BE2C (cell line): Measurements from ENCODE around the gene ZNF641.
A peak's percentile ranks its signal among the peaks of the same experiment; 100 is the strongest.

Experiments used
- DNase-seq: peaks from one replicate; pipeline ENCODE4 v3.0.0-alpha.2; 2020
- H3K27me3 ChIP-seq: fragments of 250-450 bp; sonication (Bioruptor Pico); 2 replicates; pipeline ENCODE4 v1.5.1; 2020; ENCODE audit warnings: mild to moderate bottlenecking
- H3K36me3 ChIP-seq: fragments of 250-450 bp; sonication (Bioruptor Pico); 2 replicates; pipeline ENCODE4 v1.5.1; 2020; ENCODE audit warnings: mild to moderate bottlenecking
- H3K4me1 ChIP-seq: fragments of 250-450 bp; sonication (Bioruptor Pico); 2 replicates; pipeline ENCODE4 v1.5.1; 2020
- H3K4me3 ChIP-seq: 2 replicates; pipeline ENCODE4 v1.5.1; 2011; ENCODE audit warnings: low read depth, low read length
- H3K9me3 ChIP-seq: fragments of 250-450 bp; sonication (Bioruptor Pico); 2 replicates; pipeline ENCODE4 v1.5.1; 2020
- TF ChIP-seq, protein P1 (sequence below): IDR thresholded peaks from 2 replicates; pipeline ENCODE4 v1.5.1; 2012; ENCODE audit warnings: mild to moderate bottlenecking, low read depth, low read length

ZNF641 gene

DNA sequence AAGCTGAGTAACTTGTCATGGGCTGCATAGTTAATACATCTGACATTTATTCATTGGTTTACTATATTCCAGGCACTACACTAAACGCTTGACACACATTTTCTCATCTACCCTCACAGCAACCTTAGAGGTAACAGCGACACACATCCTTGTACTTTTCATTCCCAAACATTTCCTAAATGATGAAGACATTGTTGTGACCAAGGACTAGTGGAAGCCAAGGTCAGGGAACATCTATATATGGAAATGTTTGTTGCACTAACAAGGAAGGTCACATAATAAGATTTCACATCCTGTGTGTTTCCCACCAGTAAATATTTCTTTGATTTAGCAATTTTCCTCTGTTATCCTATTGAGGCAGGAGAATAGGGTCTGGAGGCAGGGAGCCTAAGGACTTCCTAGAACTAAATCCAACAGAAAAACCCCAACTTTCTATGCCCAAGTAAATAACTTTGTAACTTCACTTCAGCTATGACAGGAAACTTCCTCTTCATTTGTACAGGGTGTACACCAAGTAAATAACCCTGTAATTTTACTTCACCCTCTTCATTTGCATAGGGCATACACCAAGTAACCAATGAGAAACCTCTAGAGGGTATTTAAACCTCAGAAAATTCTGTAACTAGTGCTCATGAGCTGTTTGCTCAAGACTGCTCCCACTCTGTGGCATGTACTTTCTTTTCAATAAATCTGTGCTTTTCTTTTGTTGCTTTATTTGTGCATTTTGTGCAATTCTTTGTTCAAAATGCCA is 48.4 kb downstream of the ZNF641 start:
- no peak overlapping the region for H3K4me3 ChIP-seq
- H3K4me1 ChIP-seq: no peaks in the 10 kb centered on the region
- no peaks in the 10 kb centered on the region for H3K36me3 ChIP-seq
- TF ChIP-seq, protein P1, sequence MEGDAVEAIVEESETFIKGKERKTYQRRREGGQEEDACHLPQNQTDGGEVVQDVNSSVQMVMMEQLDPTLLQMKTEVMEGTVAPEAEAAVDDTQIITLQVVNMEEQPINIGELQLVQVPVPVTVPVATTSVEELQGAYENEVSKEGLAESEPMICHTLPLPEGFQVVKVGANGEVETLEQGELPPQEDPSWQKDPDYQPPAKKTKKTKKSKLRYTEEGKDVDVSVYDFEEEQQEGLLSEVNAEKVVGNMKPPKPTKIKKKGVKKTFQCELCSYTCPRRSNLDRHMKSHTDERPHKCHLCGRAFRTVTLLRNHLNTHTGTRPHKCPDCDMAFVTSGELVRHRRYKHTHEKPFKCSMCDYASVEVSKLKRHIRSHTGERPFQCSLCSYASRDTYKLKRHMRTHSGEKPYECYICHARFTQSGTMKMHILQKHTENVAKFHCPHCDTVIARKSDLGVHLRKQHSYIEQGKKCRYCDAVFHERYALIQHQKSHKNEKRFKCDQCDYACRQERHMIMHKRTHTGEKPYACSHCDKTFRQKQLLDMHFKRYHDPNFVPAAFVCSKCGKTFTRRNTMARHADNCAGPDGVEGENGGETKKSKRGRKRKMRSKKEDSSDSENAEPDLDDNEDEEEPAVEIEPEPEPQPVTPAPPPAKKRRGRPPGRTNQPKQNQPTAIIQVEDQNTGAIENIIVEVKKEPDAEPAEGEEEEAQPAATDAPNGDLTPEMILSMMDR: no peak
- no peak for DNase-seq
- no peaks in the 10 kb centered on the region; the same call in none of the 2 replicates for H3K27me3 ChIP-seq
- no peaks in the 10 kb centered on the region for H3K9me3 ChIP-seq

DNA sequence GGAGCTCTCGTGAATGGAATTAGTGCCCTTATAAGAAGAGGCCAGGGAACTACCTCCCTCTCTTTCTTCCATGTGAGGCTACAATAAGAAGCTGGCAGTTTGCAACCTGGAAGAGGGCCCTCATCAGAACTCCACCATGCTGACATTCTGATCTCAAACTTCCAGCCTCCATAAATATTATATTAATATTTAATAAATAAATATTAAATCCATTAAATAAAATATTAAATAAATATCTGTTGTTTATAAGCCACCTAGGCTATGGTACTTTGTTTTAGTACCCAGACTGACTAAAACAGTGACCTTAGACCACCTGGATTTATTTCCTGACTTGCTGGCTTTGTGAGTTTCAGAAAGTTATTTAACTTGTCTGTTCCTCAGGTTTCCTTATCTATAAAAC is 49.9 kb downstream of the ZNF641 start:
- Histone ChIP-seq H3K4me1 (no peaks in the 10 kb centered on the region), H3K9me3 (no peaks in the 10 kb centered on the region), H3K36me3 (no peaks in the 10 kb centered on the region), H3K27me3 (peaks cover 8% of the 10 kb centered on the region), H3K4me3 (no peak overlapping the region)
- TF ChIP-seq, protein P1: no peak
- no peak for DNase-seq

DNA sequence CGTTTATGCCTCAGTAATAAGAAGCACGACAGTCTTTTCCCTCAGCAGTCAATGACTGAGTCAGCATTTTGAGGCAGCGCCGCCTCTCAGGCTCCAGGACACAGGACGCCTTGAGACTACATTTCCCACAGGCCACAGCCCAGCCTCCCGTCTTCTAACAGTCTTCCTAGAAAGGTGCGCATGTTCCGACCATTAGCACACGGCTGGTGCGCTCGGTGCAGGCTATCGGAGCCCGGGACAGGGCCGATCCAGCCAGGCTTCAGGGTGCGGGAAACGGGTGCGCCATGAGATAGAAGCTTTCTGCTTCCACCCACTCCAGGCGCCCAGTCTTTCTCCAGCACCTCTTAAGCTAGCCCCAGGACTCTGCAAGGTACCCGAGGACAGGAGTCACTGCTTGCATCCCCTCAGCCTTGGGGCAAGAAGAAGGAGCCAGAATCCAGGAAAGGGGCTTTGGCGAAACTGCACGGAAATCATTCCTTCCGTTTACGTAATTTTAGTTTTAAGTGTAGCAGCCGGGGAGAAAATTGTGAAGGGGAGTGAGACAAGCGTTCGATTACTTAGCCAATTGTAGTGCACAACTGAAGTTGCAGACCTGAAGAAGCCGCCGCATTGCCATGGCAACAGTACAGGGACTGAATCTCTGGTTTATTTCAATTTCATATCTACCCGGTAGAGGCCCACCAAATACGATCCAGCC is 54.0 kb downstream of the ZNF641 start:
- peaks cover 8% of the 10 kb centered on the region for H3K27me3 ChIP-seq
- H3K9me3 ChIP-seq: no peaks in the 10 kb centered on the region
- no peaks in the 10 kb centered on the region for H3K36me3 ChIP-seq
- TF ChIP-seq, protein P1: no peak
- peak overlapping the region; percentile 40 for H3K4me3 ChIP-seq
- peak; percentile 30 for DNase-seq
- H3K4me1 ChIP-seq: no peaks in the 10 kb centered on the region

DNA sequence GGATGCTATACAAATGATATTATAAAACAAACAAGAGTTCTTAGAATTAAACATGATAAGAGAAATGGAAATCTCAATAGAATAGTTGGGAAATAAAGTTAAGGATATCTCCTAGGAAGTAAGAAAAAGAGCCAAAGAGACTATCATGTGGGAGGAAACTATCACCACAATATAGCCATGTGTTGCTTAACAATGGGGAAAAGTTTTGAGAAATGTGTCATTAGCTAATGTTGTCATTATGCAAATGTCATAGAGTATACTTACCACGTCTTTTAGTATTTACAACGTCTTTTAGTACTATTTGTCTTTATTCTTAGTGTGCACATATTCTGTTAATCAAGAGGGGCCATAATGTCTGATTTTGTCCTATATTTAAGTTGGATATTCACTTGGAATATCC is 58.7 kb downstream of the ZNF641 start:
- no peak for DNase-seq
- Histone ChIP-seq H3K36me3 (no peaks in the 10 kb centered on the region), H3K4me3 (no peak overlapping the region), H3K4me1 (no peaks in the 10 kb centered on the region), H3K27me3 (peaks cover 14% of the 10 kb centered on the region; the same call in 1 of the 2 replicates), H3K9me3 (no peaks in the 10 kb centered on the region)
- TF ChIP-seq, protein P1: no peak

DNA sequence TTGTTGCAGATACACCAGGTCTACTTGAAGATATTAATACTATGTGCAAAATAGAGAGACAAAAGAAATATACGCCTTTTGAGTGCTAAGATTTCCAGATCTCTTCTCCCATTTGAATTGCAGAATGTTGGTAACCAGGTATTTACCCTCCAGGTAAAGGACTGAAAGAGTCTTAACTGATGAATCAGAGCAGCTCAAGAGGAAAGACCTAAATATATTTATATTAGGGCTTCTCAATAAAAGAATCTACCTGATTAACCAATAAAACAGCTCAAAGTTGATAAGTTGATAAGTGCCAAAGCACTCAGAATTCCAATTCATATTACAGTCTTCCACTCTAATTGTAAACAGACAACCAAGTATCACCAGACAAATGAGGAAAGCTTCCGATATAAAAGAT is 59.2 kb downstream of the ZNF641 start:
- no peaks in the 10 kb centered on the region for H3K36me3 ChIP-seq
- H3K9me3 ChIP-seq: no peaks in the 10 kb centered on the region
- H3K4me1 ChIP-seq: no peaks in the 10 kb centered on the region
- no peak for DNase-seq
- H3K27me3 ChIP-seq: peaks cover 10% of the 10 kb centered on the region
- H3K4me3 ChIP-seq: no peak overlapping the region
- TF ChIP-seq, protein P1: no peak
